Fibroblast of the aortic adventitia (primary cell): ENCODE data around the gene SLC6A6. TPM values are rescaled to one million over a fixed set of nuclear protein-coding genes. Genes with fewer than 3 reads are reported as not detected.

ENCODE experiments used
- DNase-seq: peaks from one replicate; pipeline ENCODE4 v3.0.0-alpha.2; 2010; ENCODE audit warnings: low read depth
- H3K4me3 ChIP-seq: 2 replicates; pipeline ENCODE4 v1.5.1; 2011; ENCODE audit warnings: low read depth, mild to moderate bottlenecking, control low read depth, low read length, moderate library complexity
- CTCF ChIP-seq: IDR thresholded peaks from 2 replicates; pipeline ENCODE4 v1.5.1; 2011; ENCODE audit warnings: mild to moderate bottlenecking, low read length, control low read depth, inconsistent platforms; ENCODE audit not compliant: insufficient read depth
- total RNA-seq: library from RNA; depleted of rRNA; stranded (reverse); fragments of >200 nt; gene quantifications from 2 replicates; pipeline ENCODE4 v1.2.3, GENCODE V29; 2012; ENCODE audit warnings: low replicate concordance

The SLC6A6 gene
- total RNA-seq, 1 donor, result 31.4 TPM

GRCh38 chr3:14361068-14361677 is 41.2 kb upstream of the SLC6A6 start:
- DNase-seq, result no peak
- H3K4me3 ChIP-seq, result no peak overlapping the region
- TF ChIP-seq CTCF, result no peak

GRCh38 chr3:14362890-14363289 is 39.5 kb upstream of the SLC6A6 start:
- DNase-seq, result no peak
- H3K4me3 ChIP-seq, result no peak overlapping the region
- TF ChIP-seq CTCF, result no peak

GRCh38 chr3:14363379-14363778 is 39.0 kb upstream of the SLC6A6 start:
- no peak overlapping the region for H3K4me3 ChIP-seq
- DNase-seq, result no peak
- TF ChIP-seq CTCF, result no peak

GRCh38 chr3:14363991-14364390 is 38.4 kb upstream of the SLC6A6 start:
- no peak for TF ChIP-seq CTCF
- H3K4me3 ChIP-seq, result no peak overlapping the region
- DNase-seq, result no peak

- H3K4me3 ChIP-seq, result no peak overlapping the region
- TF ChIP-seq CTCF, result no peak
- DNase-seq, result no peak
Observed at GRCh38 chr3:14364580-14365292, 37.7 kb upstream of the SLC6A6 start.

- H3K4me3 ChIP-seq, result no peak overlapping the region
Observed at GRCh38 chr3:14366248-14366647, 36.2 kb upstream of the SLC6A6 start.

More at GRCh38 chr3:14366248-14366647, 36.2 kb upstream of the SLC6A6 start:
- no peak for TF ChIP-seq CTCF
- DNase-seq, result no peak
